ENCODE measurements around the gene SORCS2.

The SORCS2 gene

GRCh38 chr4:7428261-7429068, 236.1 kb downstream of the SORCS2 start:
- no peak for DNase-seq (ENCODE audit: low spot score)

GRCh38 chr4:7429069-7429416, 236.7 kb downstream of the SORCS2 start:
- DNase-seq (ENCODE audit: low spot score) = no peak

- no peak for DNase-seq (ENCODE audit: low spot score)
Measured at GRCh38 chr4:7429601-7430078, 237.3 kb downstream of the SORCS2 start.

- no peak for DNase-seq (ENCODE audit: low spot score)
Measured at GRCh38 chr4:7430368-7430964, 238.1 kb downstream of the SORCS2 start.

DNA sequence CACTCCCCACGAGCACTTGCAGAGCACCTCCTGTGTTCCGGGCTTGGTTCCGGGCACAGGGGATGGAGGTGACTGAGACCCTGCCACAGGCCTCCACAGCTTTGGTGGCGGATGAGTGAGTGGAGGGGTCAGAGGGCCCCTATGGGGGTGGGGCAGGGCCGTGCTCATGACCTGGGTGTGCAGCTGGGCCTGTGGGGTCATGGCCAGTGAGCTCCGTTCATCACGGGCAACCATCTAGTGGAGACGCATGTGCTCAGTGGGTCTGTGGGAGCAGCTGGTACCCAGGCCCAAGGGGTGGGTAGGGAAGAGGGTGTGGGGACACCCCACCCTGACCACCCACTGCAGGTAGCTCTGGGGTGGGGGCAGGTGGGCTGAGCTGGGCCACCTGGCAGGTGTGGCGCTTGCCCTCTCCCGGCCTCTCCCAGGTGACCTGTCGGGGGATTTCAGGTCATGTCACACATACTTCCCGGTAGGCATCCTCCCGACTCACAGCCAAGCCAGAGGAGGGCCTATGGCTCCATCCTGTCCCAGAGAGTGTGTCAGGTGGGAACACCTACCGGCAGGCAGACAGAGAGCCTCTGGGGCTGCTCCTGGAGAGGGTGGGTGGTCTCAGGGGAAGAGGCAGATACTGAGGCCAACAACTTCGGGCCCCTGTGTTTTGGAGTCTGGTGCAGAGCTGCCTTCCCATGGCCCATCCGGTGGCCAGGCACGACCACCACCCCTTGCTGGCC, 238.8 kb downstream of the SORCS2 start:
- no peak for DNase-seq (ENCODE audit: low spot score)

DNA sequence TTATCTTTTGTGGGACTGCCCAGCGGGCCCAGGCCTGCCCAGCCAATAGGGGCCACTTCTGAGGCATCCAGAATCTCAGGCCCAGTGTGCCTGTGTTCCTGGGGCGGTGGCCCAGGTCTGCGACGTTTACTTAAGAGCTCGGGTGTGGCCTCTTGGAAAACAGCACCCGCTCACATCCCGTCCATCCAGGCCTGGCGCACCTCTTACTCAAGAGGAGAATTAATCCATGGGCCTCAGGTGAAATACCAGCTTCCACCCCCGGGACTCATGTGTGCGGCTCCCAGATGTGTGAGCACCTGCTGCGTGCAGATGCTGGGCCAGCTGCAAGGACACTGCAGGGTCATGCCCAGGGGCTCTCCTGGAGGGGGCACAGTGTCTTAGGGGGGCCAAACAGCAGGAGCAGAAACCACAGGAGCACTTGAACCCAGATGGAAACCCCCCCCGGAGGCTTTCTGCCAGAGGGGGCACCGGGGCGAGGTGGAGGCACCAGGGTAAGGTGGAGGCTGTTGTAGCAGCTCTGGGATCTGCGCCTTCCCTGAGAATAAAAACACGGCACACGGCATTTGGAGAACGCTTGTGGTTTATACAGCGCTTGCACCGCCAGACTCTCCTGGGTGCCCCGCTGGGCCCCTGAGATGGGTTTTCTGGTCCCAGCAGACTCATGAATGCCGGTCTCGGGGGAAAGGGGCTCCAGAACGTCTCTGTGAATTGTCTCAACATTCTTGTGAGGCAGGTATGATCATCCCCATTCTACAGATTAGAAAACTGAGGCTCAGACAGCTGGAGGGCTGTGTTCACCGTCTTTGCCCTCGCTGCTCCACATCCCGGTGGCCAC, 239.6 kb downstream of the SORCS2 start:
- DNase-seq (ENCODE audit: low spot score) = no peak

DNA sequence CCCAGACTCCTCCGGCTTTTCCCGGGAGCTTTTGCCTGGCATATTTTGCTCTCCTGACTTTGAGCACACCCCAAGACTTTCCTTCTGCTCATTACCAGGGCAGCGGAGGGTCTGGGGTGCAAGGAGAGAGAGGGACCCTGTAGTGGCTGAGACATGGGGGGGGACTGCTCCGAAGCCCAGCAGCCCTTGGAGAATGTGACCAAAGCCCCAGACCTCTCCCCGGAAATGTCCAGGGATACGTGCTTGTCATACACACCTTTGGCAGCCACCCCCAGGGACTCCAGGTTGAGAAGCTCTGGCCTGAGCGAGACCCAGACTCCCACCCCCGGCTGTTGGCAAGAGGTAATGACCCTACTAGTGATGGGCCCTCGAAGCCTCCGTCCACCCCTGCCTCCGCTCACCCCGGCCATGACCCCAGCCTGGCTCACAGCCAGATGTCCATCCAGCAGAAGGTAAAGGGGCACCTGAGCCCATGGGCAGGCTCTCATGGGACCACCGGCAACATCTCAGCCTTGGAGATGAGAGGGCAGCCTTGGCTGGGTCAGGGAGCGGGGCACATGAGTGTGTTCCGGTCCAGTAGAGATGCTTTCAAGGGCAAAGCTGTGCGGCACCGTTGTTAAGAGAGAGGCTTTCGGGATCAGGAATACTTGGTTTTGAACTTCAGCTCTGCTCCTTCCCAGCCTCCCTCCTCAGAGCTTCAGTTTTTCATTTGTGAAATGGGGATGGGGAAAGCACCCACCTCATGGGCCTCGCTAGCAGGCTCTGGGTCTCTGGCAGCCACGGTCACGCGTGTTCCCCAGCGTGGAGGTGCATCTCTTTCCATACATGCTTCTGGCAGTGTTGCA, 240.4 kb downstream of the SORCS2 start:
- no peak for DNase-seq (ENCODE audit: low spot score)

DNA sequence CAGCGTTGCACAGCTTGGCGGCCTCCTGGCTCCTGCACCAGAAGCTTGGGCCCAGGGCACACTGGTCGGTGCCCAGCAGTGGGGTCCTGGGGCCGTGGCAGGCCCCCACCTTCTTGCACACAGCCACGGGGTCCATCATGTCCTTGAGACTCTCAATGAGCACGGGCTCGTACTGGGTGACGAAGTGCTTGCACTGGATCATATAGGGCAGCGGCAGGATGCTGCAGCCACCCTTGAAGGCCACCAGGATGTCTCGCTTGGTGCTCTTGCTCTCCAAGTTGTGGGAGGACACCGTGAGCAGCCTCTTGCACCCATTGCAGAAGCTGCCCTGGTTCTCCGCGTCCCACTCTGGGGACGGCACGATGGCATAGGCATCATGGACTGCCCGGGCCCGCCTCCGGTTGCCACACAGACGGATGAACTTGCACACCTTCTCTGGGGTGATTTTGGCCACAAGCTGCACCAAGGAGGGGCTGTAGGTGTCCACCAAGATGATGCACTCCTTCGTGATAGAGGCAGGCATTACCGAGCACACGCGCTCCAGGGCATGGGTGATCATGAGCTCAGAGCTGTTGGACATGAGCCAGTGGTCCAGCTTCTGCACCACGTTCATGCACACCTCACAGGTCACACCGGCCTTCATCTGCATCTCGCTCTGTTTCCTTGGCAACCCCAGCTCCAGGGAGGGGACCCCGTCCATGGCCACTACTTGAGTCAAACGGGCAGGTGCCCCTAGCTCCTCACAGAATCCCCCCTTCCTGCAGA, 241.2 kb downstream of the SORCS2 start:
- DNase-seq (ENCODE audit: low spot score) = no peak

GRCh38 chr4:7434141-7434765, 241.9 kb downstream of the SORCS2 start:
- no peak for DNase-seq (ENCODE audit: low spot score)

GRCh38 chr4:7434766-7435150, 242.4 kb downstream of the SORCS2 start, which contains the start of gene PSAPL1:
Gene PSAPL1, minus strand, starts transcription at chr4:7434930. Its CDS starts 51 bp downstream, at chr4:7434879.
- peak; percentile 9 for DNase-seq (ENCODE audit: low spot score)

DNA sequence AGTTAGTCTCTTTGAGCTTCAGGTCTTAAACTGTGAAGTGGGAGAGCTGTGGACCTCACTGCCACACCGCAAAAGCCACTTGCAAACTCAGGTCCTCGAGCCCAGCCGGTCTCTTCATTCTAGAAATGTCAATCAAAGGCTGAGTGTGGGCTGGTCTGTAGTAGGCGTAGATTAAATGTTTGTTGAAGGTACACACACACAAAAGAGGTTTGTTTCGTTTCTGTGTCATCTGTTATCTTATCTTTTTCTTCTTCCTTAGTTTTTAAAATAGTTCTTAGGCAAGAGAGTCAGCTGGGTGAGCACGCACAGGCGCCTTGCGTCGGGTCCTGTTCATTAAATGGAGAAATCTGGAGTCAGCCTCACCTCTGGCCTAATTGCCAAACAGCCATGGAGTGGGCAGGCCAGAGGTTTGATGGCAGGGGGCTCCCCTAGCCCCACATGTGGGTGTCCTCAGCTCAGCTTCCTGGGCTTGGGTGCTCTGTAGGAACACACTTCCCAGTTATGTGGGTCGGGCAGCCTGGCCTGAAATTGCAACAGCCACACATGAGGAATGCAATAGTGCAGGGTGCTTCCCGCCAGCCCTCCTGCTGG, 243.2 kb downstream of the SORCS2 start:
- DNase-seq (ENCODE audit: low spot score) = peak; percentile 15

DNA sequence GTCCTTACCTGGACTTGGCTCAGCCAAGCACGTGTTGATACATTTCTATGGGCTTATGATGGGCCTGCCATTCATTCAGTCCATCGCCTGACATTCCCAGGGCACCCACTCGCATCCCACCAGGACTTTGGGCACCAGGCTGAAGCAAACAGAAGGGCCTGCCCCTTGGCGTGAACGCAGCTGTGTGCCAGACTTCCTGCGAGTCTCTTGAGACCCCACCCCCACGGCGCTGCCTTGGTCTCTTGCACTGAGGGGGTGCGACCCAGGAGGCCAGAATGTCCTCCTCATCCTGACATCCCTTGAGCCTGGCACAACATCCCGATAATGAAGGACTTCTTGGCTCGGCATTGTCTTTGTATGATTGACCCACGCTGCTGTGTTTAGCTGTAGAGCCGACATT, 243.9 kb downstream of the SORCS2 start:
- no peak for DNase-seq (ENCODE audit: low spot score)

DNA sequence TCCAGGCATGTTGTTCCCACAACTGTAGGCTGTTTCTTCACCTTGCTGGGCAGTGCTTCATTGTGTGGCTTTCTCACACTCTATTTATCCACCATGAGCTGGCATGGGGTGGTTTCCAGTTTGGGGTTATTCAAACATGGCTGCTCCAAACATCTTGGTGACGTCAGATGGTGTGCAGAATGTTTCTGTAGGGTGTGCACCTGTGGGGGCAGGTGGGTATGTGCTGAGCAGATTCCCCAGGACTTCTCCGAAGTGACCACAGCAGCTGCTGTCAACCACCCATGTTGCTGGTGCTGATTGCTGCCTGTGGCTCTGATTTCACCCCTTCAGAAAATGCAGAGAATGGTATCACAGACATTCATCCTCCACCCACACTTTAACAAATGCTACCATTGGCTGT, 247.4 kb downstream of the SORCS2 start:
- no peak for DNase-seq (ENCODE audit: low spot score)

GRCh38 chr4:7441201-7441600, 248.9 kb downstream of the SORCS2 start:
- no peak for DNase-seq (ENCODE audit: low spot score)

DNA sequence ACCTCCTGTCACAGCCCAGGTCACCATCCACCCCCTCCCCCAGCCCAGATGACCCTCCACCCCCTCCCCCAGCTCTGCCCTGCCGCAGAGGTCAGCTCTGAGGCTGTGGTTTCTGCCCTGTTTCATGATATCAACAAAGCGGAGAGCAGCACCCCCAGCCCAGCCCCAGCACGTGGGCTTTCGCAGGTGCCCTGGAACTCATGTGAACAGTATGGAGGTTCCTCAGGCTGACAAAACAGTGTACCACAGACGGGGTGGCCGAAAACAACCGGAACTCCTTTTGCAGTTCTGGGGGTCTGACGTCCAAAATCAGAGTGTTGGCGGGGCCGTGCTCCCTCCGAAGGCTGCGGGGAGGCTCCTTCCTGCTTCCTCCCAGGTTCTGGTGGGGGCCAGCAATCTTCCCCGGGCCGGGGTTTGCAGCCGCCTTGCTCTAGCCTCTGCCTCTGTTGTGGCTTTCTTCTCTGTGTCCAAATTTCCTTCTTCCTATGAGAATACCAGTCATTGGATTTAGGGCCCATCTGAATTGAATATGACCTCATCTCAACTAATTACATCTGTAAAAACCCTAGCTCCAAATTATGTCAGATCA, 250.3 kb downstream of the SORCS2 start:
- DNase-seq (ENCODE audit: low spot score) = no peak

- no peak for DNase-seq (ENCODE audit: low spot score)
Measured at GRCh38 chr4:7444314-7444713, 252.0 kb downstream of the SORCS2 start.

GRCh38 chr4:7444731-7445130, 252.4 kb downstream of the SORCS2 start:
- no peak for DNase-seq (ENCODE audit: low spot score)

- DNase-seq (ENCODE audit: low spot score) = no peak
Measured at GRCh38 chr4:7447236-7447635, 254.9 kb downstream of the SORCS2 start.

- DNase-seq (ENCODE audit: low spot score) = no peak
Measured at GRCh38 chr4:7448036-7448435, 255.7 kb downstream of the SORCS2 start.

All from COLO829 (cell line).